K562 (cell line): ENCODE results near the gene SPEG. TPM values are rescaled to one million over a fixed set of nuclear protein-coding genes. Genes with fewer than 3 reads are reported as not detected.

Experiments used
- ARHGAP35 ChIP-seq: fragments of 450-650 bp; IDR thresholded peaks from 2 replicates; pipeline ENCODE4 v1.6.1; 2018; ENCODE audit not compliant: partially characterized antibody
- ATF1 ChIP-seq, 2 experiments: fragments of 450-650 bp in 1 of 2; IDR thresholded peaks; 2 replicates each; pipeline ENCODE4 v1.6.1; 2016; ENCODE audit warnings: missing compliant biosample characterization in 1 of 2, missing genetic modification characterization in 1 of 2
- CBX2 ChIP-seq: fragments of 200-600 bp; sonication (generic); IDR thresholded peaks from one replicate; pipeline ENCODE4 v1.6.1; 2012; ENCODE audit warnings: mild to moderate bottlenecking, low read length, inconsistent platforms; ENCODE audit not compliant: insufficient read depth, poor library complexity, severe bottlenecking
- CC2D1A ChIP-seq: fragments of 450-650 bp; IDR thresholded peaks from 2 replicates; pipeline ENCODE4 v1.6.1; 2017; ENCODE audit warnings: mild to moderate bottlenecking
- CHD1 ChIP-seq: fragments of 200-600 bp; sonication (generic); IDR thresholded peaks from one replicate; pipeline ENCODE4 v1.6.1; 2012; ENCODE audit warnings: mild to moderate bottlenecking, moderate library complexity, low read length, inconsistent platforms
- CLOCK ChIP-seq: fragments of 250-450 bp; sonication (Bioruptor Pico); IDR thresholded peaks from 2 replicates; pipeline ENCODE4 v1.4.0; 2020; ENCODE audit warnings: mild to moderate bottlenecking, moderate library complexity, borderline replicate concordance
- CSDE1 ChIP-seq, 2 experiments: fragments of 450-650 bp; IDR thresholded peaks; 2 replicates each; pipeline ENCODE4 v1.6.1; 2016; ENCODE audit warnings: mild to moderate bottlenecking in 1 of 2
- HCFC1 ChIP-seq: IDR thresholded peaks from 2 replicates; pipeline ENCODE4 v1.6.1; 2012; ENCODE audit warnings: low read depth, low read length, improper control_type of control experiment
- HDGF ChIP-seq: fragments of 450-650 bp; IDR thresholded peaks from 2 replicates; pipeline ENCODE4 v1.6.1; 2016
- HLTF ChIP-seq: fragments of 450-650 bp; IDR thresholded peaks from 2 replicates; pipeline ENCODE4 v1.6.1; 2016
- HMG20A ChIP-seq: fragments of 450-650 bp; formaldehyde crosslinking; conservative IDR thresholded peaks from 2 replicates; pipeline ENCODE4 v1.4.0; 2020; ENCODE audit warnings: mild to moderate bottlenecking, mixed read lengths
- KDM4B ChIP-seq, 2 experiments: fragments of 450-650 bp in 1 of 2; sonication (generic) in 1 of 2; IDR thresholded peaks; 2 replicates each; pipeline ENCODE4 v1.6.1; 2016 to 2017; ENCODE audit warnings: borderline replicate concordance in 2 of 2, antibody characterized with exemption in 1 of 2, low read depth in 1 of 2, mild to moderate bottlenecking in 1 of 2
- KLF16 ChIP-seq: IDR thresholded peaks from 2 replicates; pipeline ENCODE4 v1.6.1; 2016; ENCODE audit warnings: antibody characterized with exemption
- MAZ ChIP-seq, 2 experiments: fragments of 450-650 bp in 1 of 2; sonication (generic) in 1 of 2; formaldehyde crosslinking; IDR thresholded peaks in 1 of 2; conservative IDR thresholded peaks in 1 of 2; 2 replicates each; pipeline versions ENCODE4 v1.4.0 to v1.5.0; 2020; ENCODE audit warnings: mild to moderate bottlenecking in 1 of 2, missing genetic modification reagents in 1 of 2
- MTA2 ChIP-seq: fragments of 450-650 bp; IDR thresholded peaks from 2 replicates; pipeline ENCODE4 v1.6.1; 2016; ENCODE audit warnings: low read depth
- MTF1 ChIP-seq: fragments of 250-450 bp; sonication (Bioruptor Pico); IDR thresholded peaks from 2 replicates; pipeline ENCODE4 v1.9.0; 2021; ENCODE audit warnings: moderate library complexity, mild to moderate bottlenecking, inconsistent platforms, borderline replicate concordance
- NCOA6 ChIP-seq: fragments of 450-650 bp; IDR thresholded peaks from 2 replicates; pipeline ENCODE4 v1.6.1; 2017; ENCODE audit warnings: mild to moderate bottlenecking
- NFATC3 ChIP-seq: fragments of 450-650 bp; IDR thresholded peaks from 2 replicates; pipeline ENCODE4 v1.6.1; 2017; ENCODE audit warnings: mild to moderate bottlenecking
- POLR2G ChIP-seq: fragments of 200-400 bp; formaldehyde crosslinking; IDR thresholded peaks from 2 replicates; pipeline ENCODE4 v1.6.1; 2017; ENCODE audit warnings: low read depth, mild to moderate bottlenecking, antibody characterized with exemption, low read length, moderate library complexity
- RNF2 ChIP-seq: sonication (generic); IDR thresholded peaks from 2 replicates; pipeline ENCODE4 v1.6.1; 2016
- SNIP1 ChIP-seq: fragments of 450-650 bp; IDR thresholded peaks from 2 replicates; pipeline ENCODE4 v1.7.1; 2017; ENCODE audit warnings: low read depth, mild to moderate bottlenecking
- TGIF2 ChIP-seq: sonication (generic); formaldehyde crosslinking; IDR thresholded peaks from 2 replicates; pipeline ENCODE4 v1.8.1; 2022; ENCODE audit warnings: mild to moderate bottlenecking, missing genetic modification reagents, moderate library complexity
- ZBTB33 ChIP-seq: sonication (generic); formaldehyde crosslinking; IDR thresholded peaks from 2 replicates; pipeline ENCODE4 v1.8.1; 2023; ENCODE audit warnings: mild to moderate bottlenecking, missing genetic modification reagents
- ZFX ChIP-seq: sonication (generic); formaldehyde crosslinking; IDR thresholded peaks from 2 replicates; pipeline ENCODE4 v1.8.0; 2022; ENCODE audit warnings: mild to moderate bottlenecking, missing genetic modification reagents, moderate library complexity
- ZNF274 ChIP-seq: IDR thresholded peaks from 2 replicates; pipeline ENCODE4 v1.6.1; 2011; ENCODE audit warnings: low read depth, mild to moderate bottlenecking, low read length, moderate library complexity, borderline replicate concordance
- ZNF41 ChIP-seq: fragments of 250-450 bp; sonication (Bioruptor Pico); conservative IDR thresholded peaks from 2 replicates; pipeline ENCODE4 v1.4.0; 2020; ENCODE audit warnings: mild to moderate bottlenecking
- ZNF830 ChIP-seq: fragments of 250-450 bp; sonication (Bioruptor Pico); IDR thresholded peaks from 2 replicates; pipeline ENCODE4 v1.5.0; 2021; ENCODE audit warnings: mild to moderate bottlenecking
- polyA plus RNA-seq, 8 experiments: library from polyadenylated mRNA; depleted of rRNA in 4 of 8; stranded (reverse) in 5 of 8; unstranded in 3 of 8; fragments of >200 nt; fragmentation: Nextera tagmentation in 2 of 8; fragmentation: Illumina TruSeq in 1 of 8; extraction: Ambion mirVana in 2 of 8; extraction: Trizol in 1 of 8; gene quantifications; 2 replicates each; pipeline versions ENCODE4 v1.2.1 to v1.2.3, GENCODE V29; 2011 to 2014; ENCODE audit warnings: inconsistent platforms in 1 of 8, missing spikeins in 1 of 8
- total RNA-seq, 7 experiments: library from RNA; depleted of rRNA in 6 of 7; stranded (reverse); fragments of >200 nt in 6 of 7; fragmentation: Illumina TruSeq in 2 of 7; extraction: Trizol in 2 of 7; gene quantifications; 2 replicates each; pipeline versions ENCODE4 v1.2.1 to v1.2.3, GENCODE V29; 2011 to 2021; ENCODE audit warnings: low replicate concordance in 1 of 7

The SPEG gene
- total and polyA plus RNA-seq, 9 of the 15 experiments (the other 6 are each of a cell fraction or from before 2014, with no cell fraction given) = 0.49 to 8.7 (median 3.0) TPM

GRCh38 chr2:219530048-219530963 lies 95.7 kb downstream of the SPEG start (continued):
- TF ChIP-seq CSDE1 (IDR thresholded peaks at IDR 0.05) (no peak), CC2D1A (peak; percentile 87), POLR2G (peak; percentile 33; the same call in 1 of the 2 replicates), ZNF41 (CRISPR knock-in tag) (no peak), ARHGAP35 (no peak), CLOCK (CRISPR knock-in tag) (no peak), HMG20A (no peak), RNF2 (no peak), ZNF274 (no peak), MTF1 (CRISPR knock-in tag) (no peak), KLF16 (no peak), MAZ (CRISPR knock-in tag; conservative IDR thresholded peaks at IDR 0.05 in 1 of 2, IDR thresholded peaks at IDR 0.05 in 1 of 2) (peak in 1 of 2 experiments; percentile 86; a peak in 3 of 4 replicates), KDM4B (IDR thresholded peaks at IDR 0.05; ENCODE audit: borderline replicate concordance in 2 of 2, low read depth in 1 of 2) (no peak), TGIF2 (CRISPR knock-in tag) (no peak), HLTF (no peak), HCFC1 (peak; percentile 14; the same call in 1 of the 2 replicates), SNIP1 (no peak), NCOA6 (no peak), CHD1 (no peak), HDGF (no peak), ATF1 (CRISPR knock-in tag; IDR thresholded peaks at IDR 0.05) (no peak), ATF1 (tag; IDR thresholded peaks at IDR 0.05) (no peak), MTA2 (no peak), ZNF830 (CRISPR knock-in tag) (no peak), ZFX (no peak), CBX2 (no peak), ZBTB33 (peak; percentile 21; the same call in 1 of the 2 replicates), NFATC3 (no peak)
